Ascending aorta (tissue), 2 donors: ENCODE measurements around the gene THADA. TPM values are rescaled to one million over a fixed set of nuclear protein-coding genes. Genes with fewer than 3 reads are reported as not detected.
A peak's percentile ranks its signal among the peaks of the same experiment; 100 is the strongest.

Experiments used
- DNase-seq, 2 donors: peaks; one replicate each; pipeline ENCODE4 v3.0.0-alpha.2; 2019; ENCODE audit warnings: low spot score in 2 of 2
- H3K27ac ChIP-seq, 2 donors: fragments of 200-600 bp; sonication (generic); one replicate each; pipeline ENCODE4 v1.5.1; 2016 to 2017; ENCODE audit warnings: mild to moderate bottlenecking in 1 of 2
- H3K27me3 ChIP-seq: fragments of 200-600 bp; sonication (generic); one replicate; pipeline ENCODE4 v1.5.1; 2017
- H3K36me3 ChIP-seq, 2 donors: fragments of 200-600 bp; sonication (generic); one replicate each; pipeline ENCODE4 v1.5.1; 2016
- H3K4me1 ChIP-seq, 2 donors: fragments of 200-600 bp; sonication (generic); one replicate each; pipeline ENCODE4 v1.5.1; 2016 to 2017; ENCODE audit warnings: mild to moderate bottlenecking in 1 of 2
- H3K4me3 ChIP-seq, 2 donors: fragments of 200-600 bp; sonication (generic); one replicate each; pipeline ENCODE4 v1.5.1; 2016 to 2017; ENCODE audit warnings: mild to moderate bottlenecking in 1 of 2
- H3K9me3 ChIP-seq, 2 donors: fragments of 200-600 bp; sonication (generic); one replicate each; pipeline ENCODE4 v1.5.1; 2016
- intact Hi-C: fragments of 100-400 bp; cut with DNase I; formaldehyde crosslinking; loops from one replicate; pipeline ENCODE4 v1.15.1; 2023
- total RNA-seq: library from RNA; depleted of rRNA; stranded (reverse); fragments of >200 nt; gene quantifications from one replicate; pipeline ENCODE4 v1.1.0, GENCODE V29; 2016
- TF ChIP-seq, protein P1 (sequence below), 3 experiments: fragments of 200-600 bp in 2 of 3; fragments of 450-650 bp in 1 of 3; sonication (generic) in 2 of 3; IDR thresholded peaks; one replicate each; pipeline ENCODE4 v1.5.1; 2016 to 2019; ENCODE audit warnings: antibody characterized with exemption in 3 of 3, mild to moderate bottlenecking in 1 of 3, moderate library complexity in 1 of 3

THADA gene
- total RNA-seq, 1 donor from 2014 or later: 27.4 TPM

GRCh38 chr2:43436431-43436830, 159.4 kb downstream of the THADA start:
- Histone ChIP-seq H3K9me3 (no peaks in the 10 kb centered on the region), H3K36me3 (no peaks in the 10 kb centered on the region), H3K27ac (no peak overlapping the region), H3K27me3 (no peaks in the 10 kb centered on the region), H3K4me3 (no peak overlapping the region), H3K4me1 (no peaks in the 10 kb centered on the region)
- TF ChIP-seq, protein P1, sequence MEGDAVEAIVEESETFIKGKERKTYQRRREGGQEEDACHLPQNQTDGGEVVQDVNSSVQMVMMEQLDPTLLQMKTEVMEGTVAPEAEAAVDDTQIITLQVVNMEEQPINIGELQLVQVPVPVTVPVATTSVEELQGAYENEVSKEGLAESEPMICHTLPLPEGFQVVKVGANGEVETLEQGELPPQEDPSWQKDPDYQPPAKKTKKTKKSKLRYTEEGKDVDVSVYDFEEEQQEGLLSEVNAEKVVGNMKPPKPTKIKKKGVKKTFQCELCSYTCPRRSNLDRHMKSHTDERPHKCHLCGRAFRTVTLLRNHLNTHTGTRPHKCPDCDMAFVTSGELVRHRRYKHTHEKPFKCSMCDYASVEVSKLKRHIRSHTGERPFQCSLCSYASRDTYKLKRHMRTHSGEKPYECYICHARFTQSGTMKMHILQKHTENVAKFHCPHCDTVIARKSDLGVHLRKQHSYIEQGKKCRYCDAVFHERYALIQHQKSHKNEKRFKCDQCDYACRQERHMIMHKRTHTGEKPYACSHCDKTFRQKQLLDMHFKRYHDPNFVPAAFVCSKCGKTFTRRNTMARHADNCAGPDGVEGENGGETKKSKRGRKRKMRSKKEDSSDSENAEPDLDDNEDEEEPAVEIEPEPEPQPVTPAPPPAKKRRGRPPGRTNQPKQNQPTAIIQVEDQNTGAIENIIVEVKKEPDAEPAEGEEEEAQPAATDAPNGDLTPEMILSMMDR (IDR thresholded peaks at IDR 0.05): no peak
- intact Hi-C loops: no loop called here
- DNase-seq: no peak

GRCh38 chr2:43435746-43436145, 160.1 kb downstream of the THADA start:
- Histone ChIP-seq H3K27ac (no peak overlapping the region), H3K36me3 (no peaks in the 10 kb centered on the region), H3K27me3 (no peaks in the 10 kb centered on the region), H3K4me3 (no peak overlapping the region), H3K9me3 (no peaks in the 10 kb centered on the region), H3K4me1 (no peaks in the 10 kb centered on the region)
- TF ChIP-seq, protein P1 (IDR thresholded peaks at IDR 0.05): no peak
- DNase-seq: no peak
- intact Hi-C loops: no loop called here

DNA sequence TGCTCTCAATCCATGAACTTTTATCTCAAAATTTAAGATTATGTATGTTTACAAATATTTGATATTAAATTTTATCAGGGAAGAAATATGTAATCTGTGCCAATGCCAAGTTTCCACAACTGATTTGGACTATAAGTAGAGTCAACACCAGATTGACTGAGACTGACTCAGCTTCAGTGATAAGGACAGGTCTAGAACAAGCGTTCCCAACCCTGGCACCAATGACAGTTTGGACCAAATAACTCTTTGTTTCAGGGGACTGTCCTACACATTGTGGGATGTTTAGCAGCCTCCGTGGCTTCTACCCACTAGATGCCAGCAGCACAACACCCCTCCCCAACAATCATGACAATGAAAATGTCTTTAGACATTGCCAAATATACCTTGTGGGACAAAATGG, 165.3 kb downstream of the THADA start:
- H3K27ac ChIP-seq: peak overlapping the region; percentile 29 to 42
- peaks cover 9 to 17% of the 10 kb centered on the region in 2 donors for H3K4me1 ChIP-seq
- TF ChIP-seq, protein P1 (IDR thresholded peaks at IDR 0.05): no peak
- no peak overlapping the region for H3K4me3 ChIP-seq
- intact Hi-C loops: no loop called here
- H3K36me3 ChIP-seq: no peaks in the 10 kb centered on the region
- no peaks in the 10 kb centered on the region for H3K9me3 ChIP-seq
- no peaks in the 10 kb centered on the region for H3K27me3 ChIP-seq
- DNase-seq: no peak

DNA sequence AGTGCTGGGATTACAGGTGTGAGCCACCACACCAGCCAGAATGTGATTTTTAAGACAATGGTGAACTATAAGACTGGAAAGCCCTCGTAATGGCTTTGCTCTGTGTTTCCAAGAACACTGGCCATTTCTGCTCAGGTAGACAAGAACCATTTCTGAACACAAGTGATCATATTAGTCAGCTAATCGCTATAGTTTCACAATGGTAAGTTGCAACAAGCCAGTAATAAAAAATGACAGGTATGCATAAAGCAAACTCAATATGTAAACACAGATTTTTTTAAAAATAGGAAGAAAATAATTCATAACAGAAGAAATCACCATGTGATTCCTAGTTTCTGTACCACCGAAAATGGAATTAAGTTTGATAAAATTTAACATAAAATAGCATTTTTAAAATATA, 166.5 kb downstream of the THADA start:
- H3K27ac ChIP-seq: no peak overlapping the region
- intact Hi-C loops: loop anchor here (5.0 kb wide), 1 partner anchor 33 kb away; no protein-coding TSS in a partner anchor
- H3K27me3 ChIP-seq: no peaks in the 10 kb centered on the region
- TF ChIP-seq, protein P1 (IDR thresholded peaks at IDR 0.05): no peak
- DNase-seq: no peak
- H3K4me3 ChIP-seq: no peak overlapping the region
- no peaks in the 10 kb centered on the region for H3K9me3 ChIP-seq
- no peaks in the 10 kb centered on the region for H3K36me3 ChIP-seq
- H3K4me1 ChIP-seq: peaks cover 9 to 28% of the 10 kb centered on the region in 2 donors

DNA sequence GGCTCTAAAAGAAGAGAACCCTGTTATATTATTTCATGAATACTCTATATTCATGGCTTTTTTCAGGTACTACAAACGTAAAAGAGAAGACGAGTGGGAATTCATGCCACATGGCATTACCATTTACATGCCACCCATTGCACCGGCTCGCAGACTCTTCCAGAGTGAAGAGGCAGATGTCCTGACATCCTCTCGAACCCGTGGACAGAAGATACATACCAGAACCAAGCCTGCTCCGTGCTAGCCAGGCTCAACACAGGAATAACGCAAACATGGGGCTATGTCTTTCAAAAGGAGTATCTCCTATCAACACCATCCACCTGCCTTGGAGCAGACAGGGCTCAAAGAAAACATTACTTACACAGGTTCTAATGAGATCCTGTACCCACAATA, 168.8 kb downstream of the THADA start:
- Histone ChIP-seq H3K36me3 (no peaks in the 10 kb centered on the region), H3K27ac (peak overlapping the region; percentile 35 to 65), H3K4me1 (peaks cover 9 to 34% of the 10 kb centered on the region in 2 donors), H3K4me3 (no peak overlapping the region), H3K9me3 (no peaks in the 10 kb centered on the region), H3K27me3 (no peaks in the 10 kb centered on the region)
- intact Hi-C loops: loop anchor here (5.0 kb wide), 1 partner anchor 35 kb away; no protein-coding TSS in a partner anchor
- TF ChIP-seq, protein P1 (IDR thresholded peaks at IDR 0.05): no peak
- no peak for DNase-seq
